ENCODE results near the gene TRABD2B. TPM values are rescaled to one million over a fixed set of nuclear protein-coding genes. Genes with fewer than 3 reads are reported as not detected.

TRABD2B gene
- total and polyA plus RNA-seq, 2 experiments from 2014 or later, result 1.6 to 2.0 TPM

- no peak for TF ChIP-seq ETS1 (IDR thresholded peaks at IDR 0.05)
- TF ChIP-seq ZNF331 (CRISPR knock-in tag; IDR thresholded peaks at IDR 0.05; ENCODE audit: low read depth), result no peak
- TF ChIP-seq CTCF (conservative IDR thresholded peaks at IDR 0.05; ENCODE audit: low read depth in 2 of 2), result no peak
- no peak for TF ChIP-seq POLR2AphosphoS5 (IDR thresholded peaks at IDR 0.05; ENCODE audit: low read depth)
- no peak for TF ChIP-seq REST (IDR thresholded peaks at IDR 0.05; ENCODE audit: unreplicated experiment)
- TF ChIP-seq ZNF114 (CRISPR knock-in tag; IDR thresholded peaks at IDR 0.05), result no peak
- TF ChIP-seq NANOG (IDR thresholded peaks at IDR 0.05; ENCODE audit: borderline replicate concordance), result no peak
Measured at GRCh38 chr1:48013270-48013669, 16.1 kb upstream of the TRABD2B start (continued).

GRCh38 chr1:48007047-48007446 is 9.9 kb upstream of the TRABD2B start:
- Mint-ChIP-seq H3K4me1 (peaks cover 17% of the 10 kb centered on the region), H3K9me3 (no peaks in the 10 kb centered on the region), H3K36me3 (ENCODE audit: low read depth) (no peaks in the 10 kb centered on the region), H3K27ac (no peak overlapping the region), H3K4me3 (no peak overlapping the region), H3K27me3 (ENCODE audit: insufficient read depth, low read depth, poor library complexity) (peaks cover 10% of the 10 kb centered on the region)
- H3K27ac ChIP-seq (ENCODE audit: low read depth), result no peak overlapping the region
- ATAC-seq (no peak), DNase-seq (ENCODE audit: low spot score) (no peak)
- H4K20me1 ChIP-seq (replicated peaks; ENCODE audit: insufficient read depth), result no peaks in the 10 kb centered on the region
- H3K4me1 ChIP-seq (ENCODE audit: insufficient read depth), result peaks cover 23% of the 10 kb centered on the region
- no peaks in the 10 kb centered on the region for H3K27me3 ChIP-seq (ENCODE audit: insufficient read depth)
- no peaks in the 10 kb centered on the region; the same call in 1 of the 2 replicates for H3K36me3 ChIP-seq (ENCODE audit: insufficient read depth)
- no peaks in the 10 kb centered on the region for H3F3A ChIP-seq (replicated peaks; ENCODE audit: low read depth)
- H3K4me2 ChIP-seq, result no peak overlapping the region
- no peak overlapping the region for H2AFZ ChIP-seq
- peaks cover 18% of the 10 kb centered on the region for H3K9me2 ChIP-seq (ENCODE audit: insufficient read depth)
- H3K4me3 ChIP-seq, result no peak overlapping the region
- no peaks in the 10 kb centered on the region for H3K79me2 ChIP-seq (replicated peaks; ENCODE audit: insufficient read depth)
- TF ChIP-seq POLR2AphosphoS5 (IDR thresholded peaks at IDR 0.05; ENCODE audit: low read depth), result no peak
- no peak for TF ChIP-seq JUNB (IDR thresholded peaks at IDR 0.05; ENCODE audit: unreplicated experiment)
- no peak for TF ChIP-seq STAT1 (IDR thresholded peaks at IDR 0.05; ENCODE audit: unreplicated experiment)
- no peak for TF ChIP-seq ZNF331 (CRISPR knock-in tag; IDR thresholded peaks at IDR 0.05; ENCODE audit: low read depth)
- TF ChIP-seq ZNF114 (CRISPR knock-in tag; IDR thresholded peaks at IDR 0.05), result no peak
- TF ChIP-seq CREB1 (CRISPR knock-in tag; IDR thresholded peaks at IDR 0.05; ENCODE audit: low read depth), result no peak
- no peak for TF ChIP-seq REST (IDR thresholded peaks at IDR 0.05; ENCODE audit: unreplicated experiment)
- no peak for TF ChIP-seq ETS1 (IDR thresholded peaks at IDR 0.05)
- TF ChIP-seq NANOG (IDR thresholded peaks at IDR 0.05; ENCODE audit: borderline replicate concordance), result no peak
